Endothelial cell of umbilical vein (primary cell): ENCODE measurements around the gene KDM4C.

ENCODE experiments used
- CTCF ChIP-seq, 2 donors: IDR thresholded peaks; 1 replicate in 1 of 2; 2 replicates in 1 of 2; pipeline ENCODE4 v1.5.1; 2011; ENCODE audit warnings: low read length in 2 of 2, mild to moderate bottlenecking in 2 of 2, moderate library complexity in 2 of 2, control low read depth in 1 of 2, inconsistent platforms in 1 of 2, low read depth in 1 of 2; ENCODE audit not compliant: insufficient read depth in 1 of 2; ENCODE audit errors: extremely low read depth in 1 of 2
- JUN ChIP-seq: IDR thresholded peaks from 2 replicates; pipeline ENCODE4 v1.6.1; 2011; ENCODE audit warnings: borderline replicate concordance, low read depth; ENCODE audit not compliant: insufficient read length, insufficient read depth
- POLR2AphosphoS5 ChIP-seq: IDR thresholded peaks from 2 replicates; pipeline ENCODE4 v1.6.1; 2012; ENCODE audit warnings: low read depth, mild to moderate bottlenecking, control low read depth, low read length, moderate library complexity; ENCODE audit not compliant: insufficient read depth

GRCh38 chr9:6870149-6870548 is 112.4 kb downstream of the KDM4C start:
- TF ChIP-seq CTCF (IDR thresholded peaks at IDR 0.05; ENCODE audit: extremely low read depth in 1 of 2, insufficient read depth in 1 of 2, low read depth in 1 of 2, low read length in 2 of 2) = no peak
- TF ChIP-seq JUN = no peak
- no peak for TF ChIP-seq POLR2AphosphoS5
